HG03432 (cell line): ENCODE data around the gene DIAPH2.
A peak's percentile ranks its signal among the peaks of the same experiment; 100 is the strongest.

Experiments
- ATAC-seq: cut with Tn5 transposase; IDR thresholded peaks from one replicate; pipeline ENCODE4 v1.9.1; 2021; ENCODE audit warnings: mild to moderate bottlenecking, moderate library complexity; ENCODE audit not compliant: unreplicated experiment

DIAPH2 gene

DNA sequence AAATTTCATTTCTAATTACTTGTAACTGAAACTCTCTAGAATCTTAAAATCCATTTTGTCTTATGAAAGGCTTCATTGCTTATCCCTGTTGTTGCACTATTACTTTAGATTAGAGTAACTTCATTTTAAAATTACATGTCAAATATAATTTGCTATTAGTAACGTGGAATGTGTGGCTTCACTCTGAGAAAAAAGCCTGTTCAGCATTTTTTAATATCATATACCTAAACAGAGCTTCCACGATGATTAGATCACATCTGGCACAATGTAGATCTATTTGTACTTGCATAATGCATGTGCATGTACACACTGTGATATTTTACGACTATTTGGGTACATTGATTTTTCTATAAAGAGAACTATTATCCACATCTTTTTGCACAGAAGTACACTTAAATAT is 847.2 kb downstream of the DIAPH2 start:
- no peak for ATAC-seq

DNA sequence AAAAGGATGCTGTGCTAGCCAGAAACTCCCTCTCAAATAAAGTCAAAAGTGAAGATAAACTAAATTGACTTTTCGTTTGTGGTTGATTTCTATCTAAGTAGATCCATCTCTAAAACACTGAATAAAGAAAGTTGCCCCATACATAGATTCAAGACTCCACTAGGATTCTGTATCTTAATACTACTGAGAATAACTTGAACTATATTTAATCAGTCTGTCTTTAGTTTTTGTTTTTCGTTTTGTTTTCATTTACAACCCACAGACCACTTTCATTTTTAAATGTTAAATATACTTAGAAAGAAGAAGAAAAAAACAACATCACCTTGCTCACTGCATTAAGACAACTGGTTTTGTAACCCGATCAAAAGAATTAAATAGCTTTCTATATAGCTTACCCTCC is 854.1 kb downstream of the DIAPH2 start:
- ATAC-seq, result no peak

DNA sequence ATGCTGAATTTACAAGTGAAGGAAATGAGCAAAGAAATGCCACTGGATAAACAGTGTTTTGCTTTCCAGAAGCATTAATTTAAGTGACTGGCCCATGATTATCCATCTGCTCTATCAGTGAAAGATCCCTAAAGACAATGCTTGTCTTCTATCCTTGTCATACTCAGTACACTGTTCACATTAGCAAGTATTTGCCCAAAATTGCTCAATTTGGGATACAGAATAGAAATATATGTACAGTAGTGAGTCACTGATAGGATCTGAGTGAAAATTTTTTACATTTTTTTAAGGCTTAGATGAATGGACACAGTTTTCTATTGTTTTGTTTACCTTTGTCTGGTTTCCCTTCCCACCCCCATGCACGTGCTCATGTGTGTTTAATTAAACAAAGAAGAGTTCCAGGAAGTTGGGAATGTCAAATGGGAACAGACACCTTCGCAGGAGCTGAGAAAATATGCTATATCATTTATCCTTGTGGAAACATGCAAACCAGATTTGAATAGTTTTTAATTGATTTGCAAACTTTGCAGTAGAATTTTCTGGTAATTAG is 855.4 kb downstream of the DIAPH2 start:
- ATAC-seq, result no peak

GRCh38 chrX:97547877-97548578 is 863.4 kb downstream of the DIAPH2 start:
- ATAC-seq, result no peak

DNA sequence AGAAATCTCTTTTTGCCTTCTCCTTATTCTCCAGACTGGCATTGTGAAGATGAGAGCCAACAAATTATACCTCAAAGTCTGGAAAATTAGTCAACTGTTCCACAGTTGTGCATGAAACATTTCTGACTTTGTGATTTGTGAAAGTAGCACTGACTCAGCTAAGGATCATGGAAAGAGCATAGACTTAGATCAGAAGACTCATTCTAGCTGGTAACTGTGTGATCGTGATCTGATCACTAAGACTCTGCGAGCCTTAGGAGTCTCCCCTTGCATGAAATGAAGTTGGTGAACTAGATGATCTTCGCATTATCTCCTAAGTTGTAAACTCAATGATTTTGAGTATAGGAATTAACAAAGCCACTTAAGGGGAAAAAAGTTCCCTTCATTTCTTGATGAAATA is 867.2 kb downstream of the DIAPH2 start:
- ATAC-seq, result no peak

GRCh38 chrX:97553833-97554232 is 869.2 kb downstream of the DIAPH2 start:
- no peak for ATAC-seq

DNA sequence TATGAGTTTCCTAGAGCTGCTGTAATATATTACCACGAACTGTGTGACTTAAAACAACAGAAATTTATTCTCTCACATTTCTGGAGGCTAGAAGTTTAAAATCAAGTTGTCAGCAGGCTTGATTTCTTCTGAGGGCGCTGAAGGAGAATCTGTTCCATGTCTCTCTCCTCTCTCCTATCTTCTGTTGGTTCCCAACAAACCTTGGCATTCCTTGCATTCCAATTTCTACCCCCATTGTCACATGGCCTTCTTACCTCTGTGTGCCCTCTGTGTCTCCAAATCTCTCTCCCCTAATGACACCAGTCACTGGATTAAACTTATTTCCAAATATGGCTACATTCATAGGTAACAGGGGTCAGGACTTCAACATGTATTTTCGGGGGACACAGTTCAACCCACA is 871.7 kb downstream of the DIAPH2 start:
- ATAC-seq, result no peak

DNA sequence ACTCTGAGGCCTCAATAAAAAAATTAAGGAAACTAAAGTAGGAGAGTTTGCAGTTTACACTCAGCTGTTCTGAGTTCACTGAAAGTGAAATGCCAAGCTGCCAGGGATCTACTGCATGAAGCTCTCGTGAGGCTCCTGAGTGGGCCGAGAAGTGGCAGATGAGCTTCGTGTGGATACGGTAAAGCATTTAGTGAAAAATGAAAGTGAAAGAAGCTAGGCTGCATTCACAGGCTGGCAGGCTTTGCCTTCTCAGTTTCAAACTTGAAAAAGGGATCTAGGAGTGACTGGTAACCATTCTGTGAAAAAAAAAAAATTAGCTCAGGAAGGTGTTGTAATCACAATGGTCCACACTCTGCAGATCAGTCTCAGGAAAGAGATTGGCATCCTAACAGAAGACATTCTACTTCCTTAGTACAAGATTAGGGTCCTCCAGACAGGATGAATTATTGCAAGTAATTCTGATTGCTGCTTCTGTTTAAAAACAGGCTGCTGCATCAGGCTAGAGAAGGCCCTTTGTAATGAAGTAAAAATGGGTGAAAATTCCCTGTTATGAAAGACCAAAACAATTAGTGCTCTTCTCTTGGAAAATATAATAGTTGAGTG is 879.0 kb downstream of the DIAPH2 start:
- ATAC-seq, result peak; percentile 99

- no peak for ATAC-seq
These were observed 879.9 kb downstream of the DIAPH2 start for GRCh38 chrX:97564496-97564895.

GRCh38 chrX:97587171-97587570 is 902.5 kb downstream of the DIAPH2 start:
- no peak for ATAC-seq

DNA sequence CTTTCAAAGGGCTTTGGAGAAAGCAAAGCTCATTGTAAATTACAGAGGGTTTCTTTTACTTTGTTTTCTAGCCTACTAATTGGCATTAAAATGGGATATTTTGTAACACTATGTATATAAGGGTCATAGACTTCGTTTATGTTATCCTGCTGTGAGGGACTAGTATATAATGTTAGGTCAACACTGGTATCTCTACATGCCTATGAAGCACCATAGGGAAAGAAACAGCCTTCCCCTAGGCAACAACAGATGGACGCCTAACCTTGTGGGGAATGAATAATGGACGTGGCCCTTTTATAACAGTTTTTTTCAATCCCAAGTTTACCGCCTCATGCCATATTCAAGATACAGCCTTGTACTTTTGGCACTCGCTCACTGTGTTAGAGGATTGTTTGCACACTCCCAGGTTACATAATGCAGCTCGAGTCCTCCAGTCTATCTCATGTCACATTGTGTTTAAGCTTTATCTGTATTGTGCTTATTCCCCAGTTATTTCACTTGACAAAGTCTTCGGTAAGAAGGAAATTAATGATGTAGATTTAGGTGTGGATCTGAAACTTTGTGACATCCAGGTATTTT is 910.1 kb downstream of the DIAPH2 start:
- no peak for ATAC-seq

GRCh38 chrX:97597954-97598353 is 913.3 kb downstream of the DIAPH2 start:
- ATAC-seq, result no peak

DNA sequence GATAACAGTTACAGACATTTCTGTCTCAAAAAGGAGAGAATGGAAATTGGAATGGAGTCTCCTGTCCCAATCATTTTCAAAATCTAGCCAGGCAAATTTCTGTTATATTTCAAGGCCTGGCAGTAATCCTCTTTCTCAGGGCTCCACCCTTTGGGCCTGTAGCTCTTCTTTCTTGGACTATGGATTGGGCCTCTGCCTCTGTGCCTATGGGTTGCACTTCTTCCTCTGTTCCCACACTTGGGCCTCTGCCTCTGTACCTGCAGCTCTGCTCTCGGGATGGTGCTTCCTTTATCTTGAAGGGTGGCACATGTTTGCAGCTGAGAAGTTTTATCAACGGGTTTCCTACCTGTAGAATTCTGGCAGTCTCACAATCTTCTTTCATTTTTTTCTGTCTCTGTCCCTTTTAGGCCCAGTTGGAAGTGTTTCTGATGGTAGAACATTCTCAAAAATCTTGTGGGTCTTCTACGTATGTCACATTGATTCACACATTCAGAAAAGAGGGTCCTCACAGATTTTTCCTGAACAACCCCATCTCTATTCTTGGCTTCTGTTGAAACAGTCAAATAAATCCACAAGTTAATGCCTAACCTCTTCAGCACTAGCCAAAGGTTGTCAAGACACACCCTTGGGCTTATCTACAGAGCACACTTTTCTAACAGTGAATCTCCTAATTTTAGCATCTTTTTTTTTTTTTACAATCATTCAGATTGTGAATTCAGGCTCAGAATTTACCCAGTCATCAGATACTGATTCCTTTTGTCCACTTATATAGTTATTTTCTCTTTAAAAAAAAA is 918.0 kb downstream of the DIAPH2 start:
- ATAC-seq, result no peak

GRCh38 chrX:97605271-97605670 is 920.6 kb downstream of the DIAPH2 start:
- ATAC-seq, result no peak

DNA sequence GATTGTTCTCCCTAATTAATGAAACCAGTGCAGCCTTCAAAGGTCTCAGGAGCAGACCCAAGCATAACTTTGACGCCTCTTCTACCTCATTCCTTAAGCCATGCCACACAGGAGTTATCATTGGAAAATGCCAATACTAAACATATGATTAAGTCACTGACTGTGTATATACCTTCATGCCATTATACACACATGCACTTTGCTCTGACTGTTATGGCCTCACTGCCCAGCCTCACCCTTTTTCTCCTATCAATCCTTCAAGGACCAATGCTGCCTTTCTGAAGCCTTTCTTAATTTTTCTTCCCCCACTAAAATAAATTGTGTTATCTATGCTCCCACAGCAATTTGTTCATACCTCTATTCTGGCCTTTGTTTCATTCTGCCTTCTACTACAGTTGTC is 924.7 kb downstream of the DIAPH2 start:
- no peak for ATAC-seq

DNA sequence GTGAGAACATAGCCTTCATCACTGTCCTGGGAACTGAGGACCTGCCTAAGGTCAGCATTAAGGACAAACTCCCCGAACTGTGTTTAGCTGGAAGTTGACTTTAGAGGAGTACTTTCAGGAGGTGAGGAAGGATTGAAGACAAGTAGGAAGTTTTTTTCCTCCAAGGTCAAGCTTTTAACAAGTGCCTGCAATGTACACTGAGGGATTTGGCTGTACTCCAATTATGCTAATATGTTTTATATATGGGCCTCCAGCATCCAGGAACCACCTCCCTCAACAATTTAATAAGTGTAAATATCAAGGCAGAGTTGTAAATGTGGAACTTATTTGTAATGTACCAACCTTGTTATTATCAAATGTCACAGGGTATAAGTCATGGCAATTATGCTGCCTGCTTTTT is 925.3 kb downstream of the DIAPH2 start:
- no peak for ATAC-seq

GRCh38 chrX:97616883-97617530 is 932.4 kb downstream of the DIAPH2 start:
- peak; percentile 100 for ATAC-seq

DNA sequence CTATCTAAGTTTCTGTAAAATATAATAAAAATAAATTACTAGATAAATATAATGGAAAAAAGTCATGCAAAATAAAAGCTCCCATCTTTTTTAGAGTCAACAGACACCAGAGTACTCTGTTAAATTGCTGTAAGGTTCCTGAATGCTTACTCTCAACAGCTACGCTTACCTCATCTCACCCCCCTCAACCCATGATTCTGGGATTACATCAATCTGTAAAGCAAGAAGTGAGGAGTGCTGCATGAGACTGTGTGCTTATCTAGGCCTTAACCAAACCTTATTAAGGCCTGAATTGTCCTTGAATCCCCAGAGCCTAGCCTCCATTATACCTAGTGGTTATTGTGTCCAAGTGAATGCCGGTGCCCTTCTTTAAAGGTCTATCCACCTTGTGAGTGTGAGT is 934.9 kb downstream of the DIAPH2 start:
- no peak for ATAC-seq

- ATAC-seq, result no peak
These were observed 937.5 kb downstream of the DIAPH2 start for GRCh38 chrX:97622111-97622510.

- no peak for ATAC-seq
These were observed 943.7 kb downstream of the DIAPH2 start for GRCh38 chrX:97628326-97628725.
